ENCODE results near the gene UBA3. TPM values are rescaled to one million over a fixed set of nuclear protein-coding genes. Genes with fewer than 3 reads are reported as not detected.

Gene UBA3
- total RNA-seq, 1 donor = 77.1 TPM

DNA sequence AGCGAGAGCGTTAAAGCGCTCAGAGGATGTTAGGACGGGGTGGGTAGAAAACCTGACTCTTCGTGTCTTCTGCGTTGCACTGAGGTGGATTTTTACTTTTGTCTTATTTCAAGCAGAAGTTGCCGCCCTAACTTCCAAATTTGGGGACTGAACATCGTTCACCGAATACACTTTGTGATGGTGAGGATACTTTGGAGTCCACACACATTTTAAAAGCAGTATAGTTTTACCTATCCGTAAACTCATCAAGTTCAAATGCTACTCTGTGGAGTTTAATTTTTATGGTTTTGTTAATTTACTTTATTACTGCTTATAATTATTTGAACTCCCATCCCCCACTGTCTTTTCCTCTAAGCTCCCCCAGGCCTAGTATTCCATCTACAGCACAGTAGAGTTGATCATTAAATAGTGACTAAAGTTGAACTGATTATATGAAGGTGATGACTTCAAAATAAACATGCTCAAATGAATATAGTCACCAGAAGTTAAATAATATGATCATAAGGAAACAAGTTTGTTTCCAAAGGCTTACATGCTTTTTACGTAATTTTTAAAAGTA is 66.1 kb downstream of the UBA3 start:
- Histone ChIP-seq H3K4me3 (ENCODE audit: insufficient read depth, low read length) (peak overlapping the region; percentile 78), H3K27me3 (ENCODE audit: insufficient read depth, low read length) (no peaks in the 10 kb centered on the region), H3K4me2 (ENCODE audit: insufficient read depth, low read length) (peak overlapping the region; percentile 78), H3K36me3 (ENCODE audit: insufficient read depth, low read length) (peaks cover 27% of the 10 kb centered on the region), H3K4me1 (ENCODE audit: insufficient read depth, low read length) (peaks cover 42% of the 10 kb centered on the region), H3K27ac (ENCODE audit: low read depth, low read length) (peak overlapping the region; percentile 90), H2AFZ (ENCODE audit: low read length) (peak overlapping the region; percentile 26), H3K79me2 (ENCODE audit: insufficient read depth, low read length) (peaks cover 11% of the 10 kb centered on the region), H3K9me3 (ENCODE audit: low read depth, low read length) (no peaks in the 10 kb centered on the region), H4K20me1 (ENCODE audit: insufficient read depth, low read length) (no peaks in the 10 kb centered on the region)
- no peak for DNase-seq (ENCODE audit: insufficient read length, low spot score, missing footprints)
- TF ChIP-seq, protein P1, sequence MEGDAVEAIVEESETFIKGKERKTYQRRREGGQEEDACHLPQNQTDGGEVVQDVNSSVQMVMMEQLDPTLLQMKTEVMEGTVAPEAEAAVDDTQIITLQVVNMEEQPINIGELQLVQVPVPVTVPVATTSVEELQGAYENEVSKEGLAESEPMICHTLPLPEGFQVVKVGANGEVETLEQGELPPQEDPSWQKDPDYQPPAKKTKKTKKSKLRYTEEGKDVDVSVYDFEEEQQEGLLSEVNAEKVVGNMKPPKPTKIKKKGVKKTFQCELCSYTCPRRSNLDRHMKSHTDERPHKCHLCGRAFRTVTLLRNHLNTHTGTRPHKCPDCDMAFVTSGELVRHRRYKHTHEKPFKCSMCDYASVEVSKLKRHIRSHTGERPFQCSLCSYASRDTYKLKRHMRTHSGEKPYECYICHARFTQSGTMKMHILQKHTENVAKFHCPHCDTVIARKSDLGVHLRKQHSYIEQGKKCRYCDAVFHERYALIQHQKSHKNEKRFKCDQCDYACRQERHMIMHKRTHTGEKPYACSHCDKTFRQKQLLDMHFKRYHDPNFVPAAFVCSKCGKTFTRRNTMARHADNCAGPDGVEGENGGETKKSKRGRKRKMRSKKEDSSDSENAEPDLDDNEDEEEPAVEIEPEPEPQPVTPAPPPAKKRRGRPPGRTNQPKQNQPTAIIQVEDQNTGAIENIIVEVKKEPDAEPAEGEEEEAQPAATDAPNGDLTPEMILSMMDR (IDR thresholded peaks at IDR 0.05; ENCODE audit: extremely low read depth, low read depth, low read length) = no peak

DNA sequence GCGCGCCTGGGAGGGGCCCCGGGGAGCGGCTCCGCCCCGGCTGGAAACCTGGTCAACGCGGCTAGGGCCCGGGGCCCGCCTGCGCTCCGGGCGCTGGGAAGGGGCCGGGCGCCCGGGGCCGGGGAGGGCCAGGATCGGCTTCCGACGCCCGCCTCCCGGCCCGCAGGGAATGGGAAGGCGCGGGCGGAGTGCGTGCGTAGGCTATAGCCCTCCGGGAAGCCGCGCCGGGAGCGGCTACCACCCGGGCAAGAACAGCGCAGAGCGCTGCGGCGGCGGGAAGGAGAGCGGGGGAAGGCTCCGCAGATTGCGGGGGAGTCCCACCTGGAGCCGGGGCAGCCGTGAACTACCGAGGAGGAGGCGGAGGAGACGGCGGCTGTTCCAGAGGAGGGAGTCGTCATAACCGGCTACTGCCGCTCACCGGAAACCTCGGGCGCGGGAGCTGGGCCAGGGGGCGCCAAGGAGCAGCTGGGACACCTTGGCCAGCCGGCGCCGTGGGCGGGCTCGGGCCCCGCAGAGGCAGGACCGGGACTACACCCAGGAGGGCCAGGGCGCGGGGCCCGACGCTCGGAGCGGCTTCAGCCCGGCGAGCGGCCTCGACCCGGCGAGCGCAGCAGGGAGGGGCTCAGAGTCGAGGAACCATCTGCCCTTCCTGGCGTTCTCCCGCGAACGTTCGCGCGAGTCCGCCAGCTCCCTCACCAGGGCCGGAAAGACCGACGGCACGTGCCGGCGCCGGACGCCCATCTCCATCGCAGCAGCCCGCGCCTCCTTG is 66.7 kb downstream of the UBA3 start, which contains the start of gene EOGT:
EOGT (minus strand) TSS at position 432 of the 769 bp plus-strand sequence. CDS start 3,838 bp downstream, outside the sequence.
- H3K9me3 ChIP-seq (ENCODE audit: low read depth, low read length) = no peaks in the 10 kb centered on the region
- TF ChIP-seq, protein P1 (IDR thresholded peaks at IDR 0.05; ENCODE audit: extremely low read depth, low read depth, low read length) = peak; percentile 48

DNA sequence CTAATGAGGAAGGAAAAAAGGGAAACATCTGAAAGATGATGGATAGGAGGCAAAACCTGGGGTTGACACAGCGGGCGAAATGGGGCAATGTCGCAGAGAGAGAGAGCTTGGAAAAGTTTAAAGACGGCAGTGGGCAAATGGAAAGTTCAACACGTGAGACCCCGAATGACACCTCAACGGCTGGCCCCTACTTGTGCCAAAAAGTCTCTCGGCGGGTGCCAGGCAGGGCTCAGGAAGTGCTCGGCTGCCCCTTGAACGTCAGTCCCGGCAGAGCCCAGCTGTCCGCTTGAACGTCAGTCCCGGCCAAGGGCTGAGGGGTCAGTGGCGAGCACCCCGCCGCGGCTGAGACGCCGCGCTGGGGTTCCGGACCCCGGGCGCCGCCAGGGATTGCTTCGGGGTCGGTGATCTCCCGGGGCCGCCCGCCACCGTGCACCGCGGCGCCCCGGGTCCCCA is 67.3 kb downstream of the UBA3 start:
- peak overlapping the region; percentile 90 for H3K27ac ChIP-seq (ENCODE audit: low read depth, low read length)
- peak overlapping the region; percentile 78 for H3K4me3 ChIP-seq (ENCODE audit: insufficient read depth, low read length)
- H3K27me3 ChIP-seq (ENCODE audit: insufficient read depth, low read length) = no peaks in the 10 kb centered on the region
- peak overlapping the region; percentile 43 for H2AFZ ChIP-seq (ENCODE audit: low read length)
- H3K4me1 ChIP-seq (ENCODE audit: insufficient read depth, low read length) = peaks cover 51% of the 10 kb centered on the region
- TF ChIP-seq, protein P1 (IDR thresholded peaks at IDR 0.05; ENCODE audit: extremely low read depth, low read depth, low read length) = no peak
- peak overlapping the region; percentile 78 for H3K4me2 ChIP-seq (ENCODE audit: insufficient read depth, low read length)
- H4K20me1 ChIP-seq (ENCODE audit: insufficient read depth, low read length) = no peaks in the 10 kb centered on the region
- peaks cover 12% of the 10 kb centered on the region for H3K79me2 ChIP-seq (ENCODE audit: insufficient read depth, low read length)
- peaks cover 31% of the 10 kb centered on the region for H3K36me3 ChIP-seq (ENCODE audit: insufficient read depth, low read length)
- peak; percentile 93 for DNase-seq (ENCODE audit: insufficient read length, low spot score, missing footprints)
- no peaks in the 10 kb centered on the region for H3K9me3 ChIP-seq (ENCODE audit: low read depth, low read length)

More for the DNA sequence above, 66.7 kb downstream of the UBA3 start, which contains the start of gene EOGT:
- Histone ChIP-seq H3K4me1 (ENCODE audit: insufficient read depth, low read length) (peaks cover 49% of the 10 kb centered on the region), H3K36me3 (ENCODE audit: insufficient read depth, low read length) (peaks cover 29% of the 10 kb centered on the region), H4K20me1 (ENCODE audit: insufficient read depth, low read length) (no peaks in the 10 kb centered on the region), H3K79me2 (ENCODE audit: insufficient read depth, low read length) (peaks cover 15% of the 10 kb centered on the region), H2AFZ (ENCODE audit: low read length) (peak within 1 kb of the TSS; percentile 43), H3K27ac (ENCODE audit: low read depth, low read length) (peak within 1 kb of the TSS; percentile 90), H3K4me2 (ENCODE audit: insufficient read depth, low read length) (peak within 1 kb of the TSS; percentile 78), H3K27me3 (ENCODE audit: insufficient read depth, low read length) (no peaks in the 10 kb centered on the region), H3K4me3 (ENCODE audit: insufficient read depth, low read length) (peak within 1 kb of the TSS; percentile 78)
- peak; percentile 94 for DNase-seq (ENCODE audit: insufficient read length, low spot score, missing footprints)
